DND-41 (cell line): ENCODE measurements around the gene EFNB2.

ENCODE experiments used
- EZH2 ChIP-seq: IDR thresholded peaks from 3 replicates; pipeline ENCODE4 v1.6.1; 2012; ENCODE audit warnings: borderline replicate concordance, low read depth, mild to moderate bottlenecking, moderate library complexity, low read length, inconsistent platforms; ENCODE audit not compliant: severe bottlenecking
- TF ChIP-seq, protein P1 (sequence below): IDR thresholded peaks from 2 replicates; pipeline ENCODE4 v1.5.1; 2012; ENCODE audit warnings: borderline replicate concordance, low read length, moderate library complexity, mild to moderate bottlenecking; ENCODE audit not compliant: poor library complexity, severe bottlenecking; ENCODE audit errors: extremely low read depth

GRCh38 chr13:106450991-106451390 is 84.5 kb downstream of the EFNB2 start:
- TF ChIP-seq, protein P1, sequence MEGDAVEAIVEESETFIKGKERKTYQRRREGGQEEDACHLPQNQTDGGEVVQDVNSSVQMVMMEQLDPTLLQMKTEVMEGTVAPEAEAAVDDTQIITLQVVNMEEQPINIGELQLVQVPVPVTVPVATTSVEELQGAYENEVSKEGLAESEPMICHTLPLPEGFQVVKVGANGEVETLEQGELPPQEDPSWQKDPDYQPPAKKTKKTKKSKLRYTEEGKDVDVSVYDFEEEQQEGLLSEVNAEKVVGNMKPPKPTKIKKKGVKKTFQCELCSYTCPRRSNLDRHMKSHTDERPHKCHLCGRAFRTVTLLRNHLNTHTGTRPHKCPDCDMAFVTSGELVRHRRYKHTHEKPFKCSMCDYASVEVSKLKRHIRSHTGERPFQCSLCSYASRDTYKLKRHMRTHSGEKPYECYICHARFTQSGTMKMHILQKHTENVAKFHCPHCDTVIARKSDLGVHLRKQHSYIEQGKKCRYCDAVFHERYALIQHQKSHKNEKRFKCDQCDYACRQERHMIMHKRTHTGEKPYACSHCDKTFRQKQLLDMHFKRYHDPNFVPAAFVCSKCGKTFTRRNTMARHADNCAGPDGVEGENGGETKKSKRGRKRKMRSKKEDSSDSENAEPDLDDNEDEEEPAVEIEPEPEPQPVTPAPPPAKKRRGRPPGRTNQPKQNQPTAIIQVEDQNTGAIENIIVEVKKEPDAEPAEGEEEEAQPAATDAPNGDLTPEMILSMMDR, result no peak
- TF ChIP-seq EZH2, result no peak
